ENCODE measurements around the gene MYH7. TPM values are rescaled to one million over a fixed set of nuclear protein-coding genes. Genes with fewer than 3 reads are reported as not detected.
"Not testable (repeated sequence)": the region's sequence is repeated elsewhere in the genome, so short reads cannot be mapped to it uniquely, and the experiment has no call there.

The MYH7 gene
- total RNA-seq, 1 experiment from 2014 or later: not detected

DNA sequence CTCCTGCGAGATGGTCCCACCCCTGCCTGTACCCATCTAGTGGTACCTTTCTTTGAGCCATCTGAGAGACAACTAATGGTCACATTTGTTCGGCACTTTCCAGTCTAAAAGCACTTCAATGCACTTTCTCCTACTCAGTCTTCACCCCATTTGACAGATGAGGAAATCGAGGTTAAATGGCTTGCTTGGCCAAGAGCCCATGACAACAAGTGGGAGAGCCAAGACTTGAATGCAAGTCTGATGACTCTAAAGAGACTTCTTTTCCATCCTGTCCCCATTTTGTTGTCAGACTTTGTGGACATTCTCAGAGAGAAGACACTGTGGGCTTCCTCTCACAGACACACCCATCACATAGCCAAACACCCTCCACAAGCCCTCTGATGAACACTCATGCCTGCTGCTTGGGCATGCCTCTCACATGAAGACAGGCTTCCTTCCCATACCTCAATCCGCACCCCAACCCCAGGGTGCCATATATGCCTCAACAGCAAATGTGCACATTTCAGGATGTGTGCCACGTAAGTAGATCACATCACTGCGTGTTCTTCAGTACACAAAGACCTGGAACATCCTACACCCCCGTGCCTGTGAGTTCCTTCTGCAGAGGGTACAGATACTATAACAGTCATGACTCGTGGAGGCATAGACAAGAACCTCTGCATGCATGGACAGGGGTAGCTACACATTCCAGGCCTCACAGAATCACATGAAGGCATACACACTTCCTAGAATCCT lies 805 bp downstream of the MYH7 start:
- no peak for DNase-seq (ENCODE audit: low read depth)
- in situ Hi-C loops (cut with HindIII; ENCODE audit: low pct_unique_long_range_greater_than_20kb, low sequenced_read_pairs): no loop called here

DNA sequence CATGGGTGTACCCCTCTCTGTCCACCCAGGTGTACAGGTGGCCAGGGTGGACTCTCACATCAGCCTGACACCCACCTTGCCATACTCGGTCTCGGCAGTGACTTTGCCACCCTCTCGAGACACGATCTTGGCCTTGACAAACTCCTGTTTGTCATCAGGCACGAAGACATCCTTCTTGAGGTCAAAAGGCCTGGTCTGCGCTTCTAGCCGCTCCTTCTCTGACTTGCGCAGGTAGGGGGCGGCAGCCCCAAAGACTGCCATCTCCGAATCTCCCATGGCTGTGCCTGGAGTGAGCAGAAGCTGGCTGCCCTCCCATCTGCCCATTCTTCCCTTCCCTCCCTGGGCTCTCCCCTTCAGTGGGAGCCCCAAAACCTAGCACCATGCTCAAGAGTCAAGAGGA lies 2.0 kb downstream of the MYH7 start:
- DNase-seq (ENCODE audit: low read depth): no peak
- in situ Hi-C loops (cut with HindIII; ENCODE audit: low pct_unique_long_range_greater_than_20kb, low sequenced_read_pairs): no loop called here

DNA sequence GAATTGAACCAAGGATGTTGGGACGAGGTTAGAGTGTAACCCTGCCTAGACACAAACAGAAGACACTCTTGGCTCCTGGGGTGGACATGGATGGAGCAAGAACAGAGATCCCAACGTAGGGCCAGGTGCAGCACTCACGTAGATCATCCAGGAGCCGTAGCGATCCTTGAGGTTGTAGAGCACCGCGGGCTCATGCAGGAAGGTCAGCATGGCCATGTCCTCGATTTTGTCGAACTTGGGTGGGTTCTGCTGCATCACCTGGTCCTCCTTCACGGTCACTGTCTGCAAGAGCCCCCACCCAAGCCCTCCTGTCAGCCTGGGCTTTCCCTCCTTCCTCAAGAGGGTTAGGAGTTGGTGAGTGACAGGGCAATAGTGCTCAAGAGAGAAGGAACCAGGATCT lies 2.5 kb downstream of the MYH7 start:
- in situ Hi-C loops (cut with HindIII; ENCODE audit: low pct_unique_long_range_greater_than_20kb, low sequenced_read_pairs): no loop called here
- DNase-seq (ENCODE audit: low read depth): no peak

DNA sequence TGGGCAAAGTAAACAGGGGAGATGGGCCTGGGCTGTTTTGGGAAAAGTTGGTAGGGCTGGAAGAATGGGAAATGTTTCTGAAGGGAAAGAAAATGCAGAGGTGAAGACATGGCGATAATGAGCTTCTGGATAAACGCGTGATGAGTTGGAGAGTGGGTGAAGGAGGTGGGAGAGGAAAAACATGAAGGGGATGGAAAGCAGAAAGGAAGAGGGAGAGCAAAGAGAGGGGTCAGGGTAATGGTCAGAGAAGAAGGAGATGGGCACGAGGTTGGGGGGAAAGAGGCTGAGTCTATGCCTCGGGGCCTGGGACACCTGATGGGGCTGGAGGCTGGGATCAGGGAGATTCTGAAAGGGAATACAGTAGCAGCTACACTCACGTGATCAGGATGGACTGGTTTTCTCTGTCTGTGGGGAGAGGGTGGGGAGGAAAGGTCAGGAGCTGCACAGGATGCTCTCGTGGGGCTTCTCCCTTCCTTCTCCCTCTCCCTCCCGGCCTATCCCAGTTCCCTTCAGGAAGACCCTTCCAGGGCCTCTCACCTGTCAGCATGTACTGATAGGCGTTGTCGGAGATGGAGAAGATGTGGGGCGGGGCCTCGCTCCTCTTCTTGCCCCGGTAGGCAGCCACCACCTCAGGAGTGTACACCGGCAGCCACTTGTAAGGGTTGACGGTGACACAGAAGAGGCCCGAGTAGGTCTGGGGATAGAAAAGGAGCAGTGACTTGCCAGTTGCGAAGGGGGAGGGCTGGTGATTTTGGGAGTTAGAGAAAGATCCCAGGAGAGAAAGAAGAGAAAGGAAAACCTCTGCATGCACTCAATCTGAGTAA lies 3.1 kb downstream of the MYH7 start:
- in situ Hi-C loops (cut with HindIII; ENCODE audit: low pct_unique_long_range_greater_than_20kb, low sequenced_read_pairs): no loop called here
- no peak for DNase-seq (ENCODE audit: low read depth)

DNA sequence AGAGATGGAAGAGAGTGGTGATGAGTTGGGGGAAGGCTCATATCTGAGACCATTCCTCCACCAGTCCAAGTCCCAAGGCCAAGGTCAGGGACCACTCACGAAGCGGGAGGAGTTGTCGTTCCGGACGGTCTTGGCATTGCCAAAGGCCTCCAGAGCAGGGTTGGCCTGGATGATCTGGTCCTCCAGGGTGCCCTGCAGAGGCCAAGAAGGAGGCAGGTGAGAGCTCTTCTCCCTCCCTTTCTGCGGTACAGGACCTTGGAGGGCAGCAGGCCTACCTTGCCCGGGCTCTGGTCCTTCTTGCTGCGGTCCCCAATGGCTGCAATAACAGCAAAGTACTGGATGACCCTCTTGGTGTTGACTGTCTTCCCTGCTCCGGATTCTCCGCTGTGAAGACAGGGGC lies 4.0 kb downstream of the MYH7 start:
- in situ Hi-C loops (cut with HindIII; ENCODE audit: low pct_unique_long_range_greater_than_20kb, low sequenced_read_pairs): no loop called here
- DNase-seq (ENCODE audit: low read depth): no peak

DNA sequence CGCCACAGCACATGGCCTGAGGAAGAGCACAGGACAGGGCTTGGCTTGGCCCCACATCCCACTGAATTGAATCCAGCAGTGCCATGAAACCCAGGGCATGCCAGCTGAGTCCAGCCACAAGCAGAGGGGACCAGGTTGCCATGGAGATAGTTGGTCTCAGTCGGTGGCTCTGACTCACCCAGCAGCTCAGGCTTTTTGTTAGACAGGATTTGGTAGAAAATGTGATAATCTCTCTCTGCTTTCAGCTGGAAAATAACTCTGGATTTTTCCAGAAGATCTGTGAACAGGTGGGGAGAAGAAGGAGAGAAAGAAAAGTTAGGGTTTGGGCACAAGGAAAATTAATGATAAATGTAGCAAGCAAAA lies 4.8 kb downstream of the MYH7 start:
- no peak for DNase-seq (ENCODE audit: low read depth)
- in situ Hi-C loops (cut with HindIII; ENCODE audit: low pct_unique_long_range_greater_than_20kb, low sequenced_read_pairs): no loop called here

DNA sequence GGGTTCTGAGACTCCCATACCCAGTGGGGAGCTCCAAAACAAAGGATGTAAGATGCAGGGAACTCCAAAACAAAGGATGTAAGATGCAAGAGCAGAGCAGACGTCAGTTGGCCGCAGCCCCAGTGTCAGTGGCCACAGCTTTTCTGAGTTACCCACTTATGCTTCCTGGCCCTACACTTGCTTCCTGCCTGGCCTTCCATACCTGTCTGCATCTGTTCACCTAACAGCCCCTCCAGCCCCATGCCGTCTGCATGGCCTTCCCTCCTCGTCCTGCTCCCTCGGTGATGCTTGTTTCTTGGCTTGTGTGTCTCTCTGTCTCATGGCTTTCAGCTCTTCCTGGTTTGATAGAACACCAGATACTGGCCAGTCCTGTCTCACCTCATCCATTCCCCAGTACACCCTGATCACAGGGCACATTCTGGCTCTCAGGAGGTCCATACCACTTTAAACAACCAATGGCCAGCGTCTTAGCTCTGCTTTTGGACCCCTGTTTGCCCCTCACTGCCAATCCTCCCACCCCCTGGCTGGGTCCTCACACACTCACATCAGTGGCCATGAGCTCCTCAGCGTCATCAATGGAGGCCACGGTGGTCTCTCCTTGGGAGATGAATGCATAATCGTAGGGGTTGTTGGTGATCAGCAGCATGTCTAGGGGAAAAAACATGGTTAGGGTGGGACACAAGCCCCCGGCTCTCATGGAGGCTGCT lies 5.3 kb downstream of the MYH7 start:
- in situ Hi-C loops (cut with HindIII; ENCODE audit: low pct_unique_long_range_greater_than_20kb, low sequenced_read_pairs): no loop called here
- DNase-seq (ENCODE audit: low read depth): no peak

DNA sequence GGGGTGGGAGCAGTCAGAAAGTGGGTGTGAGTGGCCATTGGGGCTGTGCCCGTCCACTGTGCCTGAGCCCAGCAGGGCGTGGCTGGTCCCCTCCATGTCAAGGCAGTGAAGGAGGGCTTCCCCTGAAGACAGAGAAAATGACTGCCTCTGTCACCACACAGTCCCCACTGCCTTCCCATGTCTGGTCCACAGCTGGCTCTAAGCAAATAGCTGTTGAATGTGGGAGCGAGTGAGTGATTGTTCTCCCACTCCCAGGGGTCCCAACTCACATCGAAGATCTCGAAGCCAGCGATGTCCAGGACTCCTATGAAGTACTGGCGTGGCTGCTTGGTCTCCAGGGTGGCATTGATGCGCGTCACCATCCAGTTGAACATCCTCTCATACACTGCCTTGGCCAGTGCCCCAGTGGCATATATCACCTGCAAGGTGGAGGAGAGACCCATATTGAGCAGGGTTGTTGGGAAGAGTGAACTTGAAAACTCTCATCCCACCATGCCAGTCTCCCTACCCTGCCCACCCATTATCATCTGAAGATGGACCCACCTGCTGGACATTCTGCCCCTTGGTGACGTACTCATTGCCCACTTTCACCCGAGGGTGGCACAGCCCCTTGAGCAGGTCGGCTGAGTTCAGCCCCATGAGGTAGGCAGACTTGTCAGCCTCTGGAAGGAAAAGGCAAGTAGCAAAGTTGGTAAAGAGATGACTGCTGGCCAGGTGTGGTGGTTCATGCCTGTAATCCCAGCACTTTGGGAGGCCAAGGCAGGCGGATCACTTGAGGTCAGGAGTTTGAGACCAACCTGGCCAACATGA lies 6.6 kb downstream of the MYH7 start:
- in situ Hi-C loops (cut with HindIII; ENCODE audit: low pct_unique_long_range_greater_than_20kb, low sequenced_read_pairs): no loop called here
- DNase-seq (ENCODE audit: low read depth): no peak

DNA sequence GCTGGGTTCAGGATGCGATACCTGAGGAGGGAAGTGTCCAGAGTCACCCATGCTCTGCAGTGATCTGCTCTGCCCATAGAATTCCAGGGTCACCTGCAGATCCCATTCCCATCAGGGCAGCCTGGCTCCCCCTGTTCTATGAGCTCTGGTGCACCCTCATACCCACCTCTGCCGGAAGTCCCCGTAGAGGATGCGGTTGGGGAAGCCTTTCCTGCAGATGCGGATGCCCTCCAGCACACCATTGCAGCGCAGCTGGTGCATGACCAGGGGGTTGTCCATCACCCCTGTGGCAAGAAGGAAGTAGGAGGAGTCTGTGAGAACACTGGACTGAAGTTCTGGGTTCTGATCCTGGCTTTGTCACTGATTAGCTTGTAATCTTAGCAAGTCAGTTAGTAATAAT lies 9.7 kb downstream of the MYH7 start:
- DNase-seq (ENCODE audit: low read depth); in situ Hi-C loops (cut with HindIII; ENCODE audit: low pct_unique_long_range_greater_than_20kb, low sequenced_read_pairs): not testable (repeated sequence)

DNA sequence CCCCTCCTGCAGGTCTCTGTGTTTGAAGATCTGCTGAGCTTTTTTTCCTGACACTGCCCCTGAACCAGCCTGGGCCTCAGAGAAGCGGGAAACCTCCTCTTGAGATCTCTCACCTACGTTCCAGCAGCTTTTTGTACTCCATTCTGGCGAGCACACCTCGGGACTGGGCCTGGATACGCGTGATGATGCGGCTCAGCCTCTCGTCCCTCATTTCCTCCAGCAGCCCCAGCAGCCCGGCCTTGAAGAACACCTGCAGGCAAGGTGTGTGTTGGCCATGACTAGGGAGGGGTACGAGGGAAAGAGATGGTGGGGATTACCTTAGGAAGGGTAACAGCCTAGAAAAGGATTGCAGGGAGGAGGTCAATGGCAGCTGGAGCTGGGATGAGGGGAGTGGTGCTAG lies 10.3 kb downstream of the MYH7 start:
- in situ Hi-C loops (cut with HindIII; ENCODE audit: low pct_unique_long_range_greater_than_20kb, low sequenced_read_pairs): no loop called here
- DNase-seq (ENCODE audit: low read depth): no peak

DNA sequence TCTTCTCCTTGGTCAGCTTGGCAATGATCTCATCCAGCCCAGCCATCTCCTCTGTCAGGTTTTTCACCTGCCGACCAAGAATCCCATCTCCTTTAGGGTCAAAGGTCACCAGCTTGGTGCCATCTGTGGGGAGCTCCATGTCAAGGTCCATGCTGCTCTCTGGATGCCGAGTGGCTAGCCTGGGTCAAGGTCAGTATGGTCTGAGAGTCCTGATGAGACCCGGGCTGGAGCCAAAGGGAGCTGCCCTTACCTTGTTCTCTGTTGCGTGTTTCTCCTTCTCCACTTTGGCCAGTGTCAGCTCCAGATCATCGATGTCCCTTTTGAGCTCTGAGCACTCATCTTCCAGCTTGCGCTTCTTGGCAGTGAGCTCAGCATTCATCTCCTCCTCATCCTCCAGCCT lies 11.8 kb downstream of the MYH7 start:
- in situ Hi-C loops (cut with HindIII; ENCODE audit: low pct_unique_long_range_greater_than_20kb, low sequenced_read_pairs): no loop called here
- no peak for DNase-seq (ENCODE audit: low read depth)

DNA sequence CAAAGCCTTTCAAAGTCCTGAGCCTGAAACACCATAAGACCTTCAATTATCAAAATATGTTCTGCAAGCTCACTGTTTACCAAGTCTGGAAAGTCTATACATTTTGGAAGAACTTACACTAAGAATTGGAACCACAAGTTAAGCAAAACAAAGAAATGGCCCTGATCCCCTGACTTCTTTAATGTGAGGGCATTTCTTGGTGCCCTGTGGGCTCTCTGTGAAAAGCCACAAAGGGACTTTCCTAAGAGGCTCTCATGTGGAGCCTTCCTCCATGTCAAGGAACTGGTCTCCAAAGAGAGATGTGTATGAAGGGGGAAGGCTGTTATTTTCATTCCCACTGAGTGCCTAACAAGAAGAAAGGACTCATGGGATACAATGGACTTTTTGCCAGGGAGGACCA lies 13.9 kb downstream of the MYH7 start:
- in situ Hi-C loops (cut with HindIII; ENCODE audit: low pct_unique_long_range_greater_than_20kb, low sequenced_read_pairs): no loop called here
- no peak for DNase-seq (ENCODE audit: low read depth)

DNA sequence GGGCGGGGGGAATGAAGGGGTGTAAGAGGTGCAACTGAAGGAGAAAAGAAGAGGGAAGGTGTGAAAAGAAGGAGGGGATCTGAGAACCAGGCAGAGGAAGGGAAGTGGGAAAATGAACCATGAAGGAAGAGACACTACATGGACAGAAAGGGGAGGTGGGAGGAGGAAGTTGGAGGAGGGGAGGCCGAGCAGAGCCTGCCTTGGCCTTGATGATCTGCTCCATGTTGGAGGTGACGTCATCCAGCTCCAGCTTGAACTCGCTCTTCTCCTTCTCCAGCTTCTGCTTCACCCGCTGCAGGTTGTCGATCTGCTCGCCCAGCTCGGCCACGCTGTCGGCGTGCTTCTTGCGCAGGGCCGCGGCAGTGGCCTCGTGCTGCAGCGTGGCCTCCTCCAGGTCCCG lies 15.8 kb downstream of the MYH7 start:
- in situ Hi-C loops (cut with HindIII; ENCODE audit: low pct_unique_long_range_greater_than_20kb, low sequenced_read_pairs); DNase-seq (ENCODE audit: low read depth): not testable (repeated sequence)

DNA sequence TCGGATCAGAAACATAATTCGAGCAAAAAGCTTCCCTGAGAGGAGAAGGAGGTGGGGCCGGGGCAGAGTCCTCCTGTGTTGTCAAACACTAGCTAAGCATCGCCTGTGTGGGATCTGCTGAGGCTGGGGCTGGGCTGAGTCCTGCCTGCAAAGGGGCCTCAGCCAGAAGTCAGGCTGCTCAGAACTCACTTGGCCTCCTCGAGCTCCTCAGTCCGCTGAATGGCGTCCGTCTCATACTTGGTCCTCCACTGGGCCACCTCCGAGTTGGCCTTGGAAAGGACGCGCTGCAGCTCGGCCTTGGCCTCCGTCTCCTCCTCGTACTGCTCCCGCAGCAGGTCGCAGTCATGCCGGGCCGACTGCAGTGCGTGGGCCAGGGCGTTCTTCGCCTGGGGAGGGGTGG lies 17.4 kb downstream of the MYH7 start:
- DNase-seq (ENCODE audit: low read depth): no peak
- in situ Hi-C loops (cut with HindIII; ENCODE audit: low pct_unique_long_range_greater_than_20kb, low sequenced_read_pairs): no loop called here

DNA sequence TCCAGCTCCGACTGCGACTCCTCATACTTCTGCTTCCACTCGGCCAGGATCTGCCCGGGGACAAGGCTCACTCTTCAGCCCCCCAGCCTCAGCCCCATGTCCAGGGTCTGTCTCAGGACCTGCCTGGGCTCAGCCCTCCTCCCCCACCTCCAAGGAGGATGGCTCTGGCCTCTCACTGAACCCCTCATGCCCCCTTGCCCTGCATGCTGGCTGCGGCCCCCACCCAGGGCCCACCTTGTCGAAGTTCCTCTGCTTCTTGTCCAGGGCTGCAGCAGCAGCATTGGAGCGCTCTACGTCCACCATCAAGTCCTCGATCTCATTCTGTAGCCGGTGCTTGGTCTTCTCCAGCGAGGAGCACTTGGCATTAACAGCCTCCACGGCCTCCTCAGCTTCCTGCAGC lies 18.2 kb downstream of the MYH7 start:
- DNase-seq (ENCODE audit: low read depth); in situ Hi-C loops (cut with HindIII; ENCODE audit: low pct_unique_long_range_greater_than_20kb, low sequenced_read_pairs): not testable (repeated sequence)

DNA sequence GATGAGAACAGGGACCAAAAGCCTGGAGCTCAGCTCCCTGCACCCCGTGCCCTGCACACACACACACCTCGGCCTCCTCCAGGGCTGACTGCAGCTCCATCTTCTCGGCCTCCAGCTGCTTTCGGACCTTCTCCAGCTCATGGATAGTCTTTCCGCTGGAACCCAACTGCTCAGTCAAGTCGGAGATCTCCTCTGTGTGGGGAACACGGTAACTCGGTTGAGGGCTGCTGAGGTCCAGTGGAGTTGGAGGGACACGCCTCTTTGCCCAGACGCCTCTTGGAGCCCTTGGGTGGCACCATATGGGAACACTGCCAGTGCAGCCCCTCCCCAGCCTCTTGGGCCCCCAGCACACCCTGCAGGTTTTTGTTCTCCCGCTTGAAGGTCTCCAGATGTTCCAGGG lies 18.7 kb downstream of the MYH7 start:
- no peak for DNase-seq (ENCODE audit: low read depth)
- in situ Hi-C loops (cut with HindIII; ENCODE audit: low pct_unique_long_range_greater_than_20kb, low sequenced_read_pairs): no loop called here

DNA sequence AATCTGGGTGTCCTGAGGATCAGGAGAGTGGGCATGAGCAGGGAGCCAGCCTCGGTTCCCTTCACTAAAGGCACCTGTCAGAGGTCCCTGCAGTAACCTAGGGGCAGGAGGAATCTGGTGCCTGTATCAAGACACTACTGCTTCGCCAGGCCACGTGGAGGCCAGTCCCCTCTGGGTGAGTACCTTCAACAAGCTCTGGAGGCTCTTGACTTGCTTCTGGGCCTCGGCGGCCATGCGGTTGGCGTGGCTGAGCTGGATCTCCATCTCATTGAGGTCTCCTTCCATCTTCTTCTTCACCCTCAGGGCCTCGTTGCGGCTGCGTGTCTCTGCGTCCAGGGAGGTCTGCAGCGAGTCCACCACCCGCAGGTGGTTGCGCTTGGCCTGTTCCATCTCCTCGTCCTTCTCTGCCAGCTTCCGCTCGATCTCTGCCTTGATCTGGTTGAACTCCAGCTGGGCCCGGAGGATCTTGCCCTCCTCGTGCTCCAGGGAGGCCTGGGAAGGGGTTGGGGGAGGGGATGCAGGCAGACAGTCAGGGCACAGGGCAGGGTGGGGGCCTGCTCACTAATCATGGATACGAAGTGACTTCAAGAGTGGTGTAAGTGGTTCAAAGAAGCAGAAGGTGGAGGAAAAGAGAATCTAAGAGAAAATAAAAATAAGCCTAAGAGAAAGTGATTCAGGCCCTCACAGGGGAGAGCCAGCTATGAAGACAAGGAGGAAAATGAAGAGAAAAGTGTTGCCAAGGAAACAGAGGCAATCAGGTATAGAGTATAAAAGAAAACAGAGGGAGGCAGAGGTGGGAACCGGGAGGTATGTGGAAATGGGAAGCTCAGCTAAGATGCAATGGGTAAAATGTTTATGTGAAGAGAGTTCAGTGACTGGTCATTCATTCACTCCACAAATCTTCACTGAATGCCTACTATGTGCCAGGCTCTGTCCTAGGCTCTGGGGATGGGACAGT lies 19.4 kb downstream of the MYH7 start:
- no peak for DNase-seq (ENCODE audit: low read depth)
- in situ Hi-C loops (cut with HindIII; ENCODE audit: low pct_unique_long_range_greater_than_20kb, low sequenced_read_pairs): no loop called here

Data from Caki2 (cell line).